NCI-H2227 treated with DMSO at 0.1 percent for 48 hours (cell line): ENCODE measurements around the gene AGAP2.
"Not testable (repeated sequence)": the region's sequence is repeated elsewhere in the genome, so short reads cannot be mapped to it uniquely, and the experiment has no call there.

Experiments used
- DNase-seq: peaks from one replicate; lab custom pipeline; 2025; lab: John Stamatoyannopoulos, UW

Gene AGAP2

GRCh38 chr12:57722716-57723629 is 15.6 kb downstream of the AGAP2 start:
- no peak for DNase-seq

DNA sequence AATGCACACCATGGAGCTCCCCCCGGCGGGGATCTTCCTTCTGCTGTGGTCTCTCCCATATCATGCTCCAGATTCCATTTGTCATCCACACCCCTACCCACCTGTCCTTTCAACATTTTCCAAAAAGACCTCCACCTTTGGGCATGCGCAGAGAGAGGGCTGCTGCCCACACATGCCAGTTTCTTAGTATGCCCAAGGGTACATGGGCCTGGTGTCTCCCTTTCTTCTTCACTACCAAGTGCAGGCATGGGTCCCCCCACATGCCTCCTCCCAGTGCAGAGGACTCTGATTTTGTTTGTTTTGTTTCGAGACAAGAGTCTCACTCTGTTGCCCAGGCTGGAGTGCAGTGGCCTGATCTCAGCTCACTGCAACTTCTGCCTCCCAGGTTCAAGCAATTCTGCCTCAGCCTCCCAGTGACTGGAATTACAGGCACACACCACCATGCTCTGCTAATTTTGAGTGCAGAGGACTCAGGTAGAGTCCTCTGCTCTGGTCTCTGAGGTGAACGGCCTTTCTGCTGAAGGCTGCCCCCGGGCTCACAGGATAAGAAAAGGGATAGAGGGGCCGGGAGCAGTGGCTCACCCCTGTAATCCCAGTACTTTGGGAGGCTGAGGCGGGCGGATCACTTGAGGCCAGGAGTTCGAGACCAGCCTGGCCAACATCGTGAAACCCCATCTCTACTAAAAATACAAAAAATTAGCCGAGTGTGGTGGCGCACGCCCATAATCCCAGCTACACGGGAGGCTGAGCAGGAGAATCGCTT is 16.5 kb downstream of the AGAP2 start:
- not testable (repeated sequence) for DNase-seq

DNA sequence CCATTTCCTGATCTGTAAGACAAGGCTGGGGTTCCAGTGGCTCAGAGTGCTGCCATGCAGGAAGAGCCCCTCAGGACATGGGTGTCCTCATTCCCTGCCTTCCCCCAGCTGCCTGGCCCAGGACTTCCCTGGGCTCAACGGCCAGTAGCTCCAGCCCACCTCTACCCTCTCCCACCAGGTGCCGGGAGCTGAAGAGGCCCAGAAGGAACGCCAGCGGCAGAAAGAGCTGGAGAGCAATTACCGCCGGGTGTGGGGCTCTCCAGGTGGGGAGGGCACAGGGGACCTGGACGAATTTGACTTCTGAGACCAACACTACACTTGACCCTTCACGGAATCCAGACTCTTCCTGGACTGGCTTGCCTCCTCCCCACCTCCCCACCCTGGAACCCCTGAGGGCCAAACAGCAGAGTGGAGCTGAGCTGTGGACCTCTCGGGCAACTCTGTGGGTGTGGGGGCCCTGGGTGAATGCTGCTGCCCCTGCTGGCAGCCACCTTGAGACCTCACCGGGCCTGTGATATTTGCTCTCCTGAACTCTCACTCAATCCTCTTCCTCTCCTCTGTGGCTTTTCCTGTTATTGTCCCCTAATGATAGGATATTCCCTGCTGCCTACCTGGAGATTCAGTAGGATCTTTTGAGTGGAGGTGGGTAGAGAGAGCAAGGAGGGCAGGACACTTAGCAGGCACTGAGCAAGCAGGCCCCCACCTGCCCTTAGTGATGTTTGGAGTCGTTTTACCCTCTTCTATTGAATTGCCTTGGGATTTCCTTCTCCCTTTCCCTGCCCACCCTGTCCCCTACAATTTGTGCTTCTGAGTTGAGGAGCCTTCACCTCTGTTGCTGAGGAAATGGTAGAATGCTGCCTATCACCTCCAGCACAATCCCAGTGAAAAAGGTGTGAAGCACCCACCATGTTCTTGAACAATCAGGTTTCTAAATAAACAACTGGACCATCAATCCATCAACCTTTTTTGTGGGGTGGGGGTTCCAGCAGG is 17.6 kb downstream of the AGAP2 start:
- no peak for DNase-seq

DNA sequence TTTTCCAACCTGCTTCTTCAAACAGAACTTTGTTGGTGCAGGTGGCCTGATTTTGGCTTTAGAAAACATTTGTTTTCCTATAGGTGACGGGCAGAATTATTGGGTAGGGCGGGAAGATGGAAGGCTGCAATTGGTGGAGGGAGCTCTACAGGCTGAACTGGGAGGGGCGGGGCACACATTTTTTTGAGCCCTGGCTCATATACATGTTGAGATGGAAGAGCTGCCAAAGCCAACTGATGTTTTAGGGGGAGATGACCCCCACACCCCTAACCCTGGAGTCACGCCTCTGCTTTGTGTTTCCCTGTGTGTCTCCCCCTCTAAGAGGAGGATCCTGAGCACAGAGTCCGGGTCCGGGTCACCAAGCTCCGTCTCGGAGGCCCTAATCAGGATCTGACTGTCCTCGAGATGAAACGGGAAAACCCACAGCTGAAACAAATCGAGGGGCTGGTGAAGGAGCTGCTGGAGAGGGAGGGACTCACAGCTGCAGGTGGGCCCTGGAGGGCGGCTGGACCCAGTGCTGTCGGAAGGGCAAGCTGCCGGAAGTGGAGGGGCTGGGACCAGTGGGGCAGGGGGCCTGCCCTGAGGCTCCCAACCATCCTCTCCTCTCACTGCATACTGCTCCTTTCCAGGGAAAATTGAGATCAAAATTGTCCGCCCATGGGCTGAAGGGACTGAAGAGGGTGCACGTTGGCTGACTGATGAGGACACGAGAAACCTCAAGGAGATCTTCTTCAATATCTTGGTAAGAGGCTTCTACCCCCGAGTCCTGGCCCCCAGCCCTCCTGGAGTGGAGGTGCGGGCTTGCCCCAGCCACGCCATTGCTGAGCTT is 18.6 kb downstream of the AGAP2 start:
- DNase-seq: no peak

- no peak for DNase-seq
These were observed 19.7 kb downstream of the AGAP2 start for GRCh38 chr12:57718641-57719528.

- no peak for DNase-seq
These were observed 20.5 kb downstream of the AGAP2 start for GRCh38 chr12:57717846-57718640.

- no peak for DNase-seq
These were observed 21.4 kb downstream of the AGAP2 start for GRCh38 chr12:57717131-57717530.

DNA sequence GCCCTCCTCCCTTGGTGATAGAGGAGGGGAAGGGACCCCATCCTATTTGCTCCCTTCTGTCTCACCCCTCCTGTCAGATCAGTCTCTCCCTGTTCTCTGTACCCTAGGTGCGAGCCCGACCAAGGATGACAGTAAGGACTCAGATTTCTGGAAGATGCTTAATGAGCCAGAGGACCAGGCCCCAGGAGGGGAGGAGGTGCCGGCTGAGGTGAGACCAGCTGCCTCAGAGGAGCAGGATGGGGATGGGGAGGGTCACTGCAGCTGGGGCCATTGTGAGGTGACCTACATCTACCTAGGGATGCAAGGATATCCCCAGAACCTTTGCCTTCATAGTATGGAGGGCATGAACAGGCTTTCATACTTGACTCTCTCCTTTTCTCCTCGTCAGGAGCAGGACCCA is 22.2 kb downstream of the AGAP2 start:
- no peak for DNase-seq

DNA sequence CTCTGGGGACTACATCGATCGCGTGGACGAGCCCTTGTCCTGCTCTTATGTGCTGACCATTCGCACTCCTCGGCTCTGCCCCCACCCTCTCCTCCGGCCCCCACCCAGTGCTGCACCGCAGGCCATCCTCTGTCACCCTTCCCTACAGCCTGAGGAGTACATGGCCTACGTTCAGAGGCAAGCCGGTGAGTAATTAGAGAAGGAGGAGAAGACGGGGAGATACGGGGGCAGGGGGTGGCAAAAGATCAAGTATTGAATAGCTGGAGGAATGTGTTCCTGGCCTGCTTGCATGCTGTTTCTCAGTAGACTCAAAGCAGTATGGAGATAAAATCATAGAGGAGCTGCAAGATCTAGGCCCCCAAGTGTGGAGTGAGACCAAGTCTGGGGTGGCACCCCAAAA is 22.8 kb downstream of the AGAP2 start:
- no peak for DNase-seq

DNA sequence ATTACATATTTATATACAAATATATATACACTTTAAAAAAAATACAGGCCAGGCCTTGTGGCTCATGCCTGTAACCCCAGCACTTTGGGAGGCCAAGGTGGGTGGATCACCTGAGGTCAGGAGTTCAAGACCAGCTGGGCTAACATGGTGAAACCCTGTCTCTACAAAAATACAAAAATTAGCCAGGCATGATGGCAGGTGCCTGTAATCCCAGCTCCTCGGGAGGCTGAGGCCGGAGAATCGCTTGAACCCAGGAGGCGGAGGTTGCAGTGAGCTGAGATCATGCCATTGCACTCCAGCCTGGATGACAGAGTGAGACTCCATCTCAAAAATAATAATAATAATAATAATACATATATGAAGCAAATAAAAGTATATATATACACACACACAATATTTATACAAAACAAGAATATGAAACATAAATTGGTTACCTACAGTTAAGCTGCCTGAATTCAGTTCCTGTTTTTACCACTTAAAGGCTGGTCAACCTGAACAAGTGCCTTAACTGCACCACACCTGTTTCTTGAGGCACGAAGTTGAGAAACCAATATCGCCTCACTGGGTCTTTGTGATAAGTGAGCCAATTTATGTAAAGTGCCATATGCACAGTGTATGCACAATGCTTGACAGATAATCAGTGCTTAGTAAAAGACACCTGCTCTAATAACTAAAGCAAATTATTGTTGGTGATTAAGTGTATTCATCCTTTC is 23.4 kb downstream of the AGAP2 start:
- not testable (repeated sequence) for DNase-seq

- no peak for DNase-seq
These were observed 25.3 kb downstream of the AGAP2 start for GRCh38 chr12:57713209-57713608.

DNA sequence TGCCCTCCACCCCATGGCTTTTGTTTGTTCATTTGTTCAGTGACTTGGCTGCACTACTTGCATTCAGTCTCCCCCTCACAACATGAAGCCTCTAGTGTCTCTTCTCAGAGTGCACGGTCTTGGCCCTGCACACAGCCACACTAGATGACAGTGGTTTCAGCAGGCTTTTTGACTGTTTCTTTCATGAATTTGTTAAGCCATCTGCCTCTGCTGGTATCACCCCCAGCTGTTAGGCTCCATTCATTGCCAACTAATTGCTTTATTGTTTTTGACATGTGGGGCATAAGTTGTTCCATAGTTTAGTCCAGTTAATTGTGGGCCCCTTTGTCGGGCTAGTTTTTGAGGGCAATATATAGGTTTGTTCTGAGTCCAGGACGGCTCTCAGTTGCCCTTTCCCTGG is 25.8 kb downstream of the AGAP2 start:
- DNase-seq: no peak

GRCh38 chr12:57708296-57708695 is 30.2 kb downstream of the AGAP2 start:
- no peak for DNase-seq

DNA sequence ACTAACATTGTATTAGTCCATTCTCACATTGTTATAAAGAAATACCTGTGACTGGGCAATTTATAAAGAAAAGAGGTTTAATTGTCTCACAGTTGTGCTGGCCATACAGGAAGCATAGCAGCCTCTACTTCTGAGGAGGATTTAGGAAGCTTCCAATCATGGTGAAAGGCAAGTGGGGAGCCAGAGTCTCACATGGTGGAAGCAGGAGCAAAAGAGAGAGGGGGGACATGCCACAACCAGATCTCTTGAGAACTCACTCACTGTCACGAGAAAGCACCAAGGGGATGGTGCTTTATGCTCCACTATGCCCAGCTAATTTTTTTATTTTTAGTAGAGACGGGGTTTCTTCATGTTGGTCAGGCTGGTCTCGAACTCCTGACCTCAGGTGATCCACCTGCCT is 31.3 kb downstream of the AGAP2 start:
- DNase-seq: no peak

DNA sequence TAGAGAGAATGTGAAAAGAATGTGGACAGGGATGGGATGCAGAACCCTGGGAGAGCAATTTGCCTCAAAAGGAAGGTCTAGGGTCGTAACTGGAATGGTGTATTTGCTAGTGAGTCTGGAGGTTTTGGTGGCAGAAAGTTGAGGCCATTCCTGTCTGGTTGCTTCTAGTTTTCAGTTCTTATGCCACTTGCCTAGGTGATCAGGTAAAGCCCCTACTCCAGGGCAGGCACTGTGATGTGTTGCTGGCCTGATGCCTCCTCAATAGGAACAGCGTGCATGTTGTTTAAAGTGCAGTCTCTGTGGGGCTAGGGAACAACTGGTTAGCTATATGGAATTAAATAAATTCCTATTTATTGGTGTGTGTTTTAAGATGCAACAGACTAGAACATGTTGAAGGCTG is 38.2 kb downstream of the AGAP2 start:
- DNase-seq: no peak

DNA sequence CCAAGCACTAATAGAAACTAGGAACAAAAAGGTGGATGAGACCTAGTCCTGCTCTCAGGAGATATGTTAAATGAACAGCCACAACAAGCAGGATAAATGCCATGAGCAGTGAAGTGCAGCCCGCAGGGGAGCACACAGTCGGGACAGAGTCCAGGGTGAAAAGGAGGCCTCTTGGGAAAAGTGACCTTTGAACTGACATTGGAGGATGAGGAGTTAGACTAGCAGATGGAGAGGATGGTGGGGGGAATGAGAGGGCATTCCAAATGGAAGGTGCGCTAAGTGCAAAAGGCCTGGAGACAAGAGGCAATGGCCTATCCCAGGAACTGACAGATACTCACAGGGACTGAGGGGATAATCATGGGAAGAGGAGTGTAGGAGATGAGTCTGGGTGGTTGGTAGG is 40.1 kb downstream of the AGAP2 start:
- no peak for DNase-seq

- DNase-seq: no peak
These were observed 41.5 kb downstream of the AGAP2 start for GRCh38 chr12:57697076-57697475.

DNA sequence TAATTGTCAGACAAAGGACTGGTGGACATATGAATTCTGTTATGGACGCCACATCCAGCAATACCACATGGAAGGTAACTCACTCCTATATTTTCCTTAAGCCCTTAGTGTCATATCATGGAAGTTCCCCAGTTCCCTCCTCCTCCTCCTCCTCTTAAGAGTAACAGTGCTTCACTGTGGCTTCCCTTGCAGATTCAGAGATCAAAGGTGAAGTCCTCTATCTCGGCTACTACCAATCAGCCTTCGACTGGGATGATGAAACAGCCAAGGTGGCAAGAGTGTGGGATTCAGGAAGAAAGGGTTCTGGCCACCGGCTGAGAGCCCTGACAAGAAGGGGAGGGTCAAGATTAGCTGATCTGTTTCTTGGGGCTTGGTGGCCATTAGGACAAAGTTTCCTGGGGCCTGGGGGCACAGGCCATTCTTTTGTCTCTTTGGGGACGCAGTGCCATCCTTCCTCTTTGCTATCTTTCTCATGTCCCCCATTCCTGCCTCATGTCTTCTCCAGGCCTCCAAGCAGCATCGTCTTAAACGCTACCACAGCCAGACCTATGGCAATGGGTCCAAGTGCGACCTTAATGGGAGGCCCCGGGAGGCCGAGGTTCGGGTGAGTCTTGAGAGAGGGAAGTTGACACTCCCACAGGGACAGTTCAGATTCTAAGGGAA is 42.6 kb downstream of the AGAP2 start:
- DNase-seq: no peak
